NCI-H446 (cell line): ENCODE results near the gene KRT33B.
"Not testable (repeated sequence)": the region's sequence is repeated elsewhere in the genome, so short reads cannot be mapped to it uniquely, and the experiment has no call there.

ENCODE experiments used
- DNase-seq, 2 experiments: peaks; one replicate each; lab custom pipeline; 2025; lab: John Stamatoyannopoulos, UW

The KRT33B gene

DNA sequence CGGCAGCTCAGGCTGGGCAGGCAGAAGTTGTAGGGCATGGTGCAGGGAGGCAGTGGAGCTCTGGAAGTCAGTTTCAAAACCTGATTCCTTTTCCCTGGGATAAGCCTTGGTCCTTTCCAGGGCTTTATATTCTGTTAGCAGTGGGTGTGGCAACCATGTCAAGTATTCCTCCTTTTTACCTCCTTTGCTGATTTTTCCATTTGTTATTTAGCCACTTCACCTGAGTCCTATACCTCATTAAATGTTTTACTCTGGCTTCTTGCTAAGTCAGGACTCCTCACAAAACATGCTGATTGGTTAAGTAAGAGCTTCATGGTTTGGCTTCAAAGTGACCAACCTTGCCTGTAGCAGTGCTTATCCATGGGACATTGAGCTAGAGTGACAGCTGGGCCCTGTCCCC lies at the start of gene KRT33B:
KRT33B (minus strand) TSS at position 101 of the 400 bp plus-strand sequence; CDS start at position 38, 63 bp downstream.
- DNase-seq = no peak

DNA sequence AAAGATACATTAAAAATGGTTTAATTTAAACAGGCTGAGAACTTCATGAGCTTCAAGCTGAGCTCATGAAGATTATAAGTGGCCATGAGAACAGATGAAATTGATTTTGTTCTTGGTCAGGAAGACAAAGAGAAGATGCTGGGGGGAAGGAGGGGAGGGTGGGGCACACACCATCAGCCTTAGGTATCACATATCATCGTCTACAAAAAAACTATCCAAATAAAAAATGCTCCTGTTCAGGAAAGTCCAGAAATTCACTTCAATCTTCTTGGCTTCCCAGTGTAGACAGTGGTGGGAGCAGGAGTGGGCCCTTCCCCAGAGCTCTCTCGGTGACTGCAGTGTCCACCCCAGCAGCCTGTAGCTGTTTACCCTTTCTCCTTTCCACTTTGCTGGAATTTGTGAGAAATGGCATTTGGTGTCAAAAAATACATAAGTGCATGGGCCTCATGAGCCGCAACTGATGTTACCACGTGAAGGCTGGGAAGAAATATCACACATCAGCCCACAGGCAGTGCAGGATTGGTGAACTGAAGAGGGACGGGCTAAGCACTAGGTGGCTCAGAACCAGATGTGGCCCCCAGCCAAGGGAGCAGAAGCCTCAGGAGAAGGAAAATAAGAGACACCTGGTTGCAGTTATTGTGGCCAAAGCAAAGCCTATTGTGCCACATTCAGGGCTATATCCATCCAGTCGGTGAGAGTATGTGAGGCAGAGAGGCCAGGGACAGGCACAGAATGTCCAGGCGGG lies 48.7 kb upstream of the KRT33B start:
- no peak for DNase-seq

DNA sequence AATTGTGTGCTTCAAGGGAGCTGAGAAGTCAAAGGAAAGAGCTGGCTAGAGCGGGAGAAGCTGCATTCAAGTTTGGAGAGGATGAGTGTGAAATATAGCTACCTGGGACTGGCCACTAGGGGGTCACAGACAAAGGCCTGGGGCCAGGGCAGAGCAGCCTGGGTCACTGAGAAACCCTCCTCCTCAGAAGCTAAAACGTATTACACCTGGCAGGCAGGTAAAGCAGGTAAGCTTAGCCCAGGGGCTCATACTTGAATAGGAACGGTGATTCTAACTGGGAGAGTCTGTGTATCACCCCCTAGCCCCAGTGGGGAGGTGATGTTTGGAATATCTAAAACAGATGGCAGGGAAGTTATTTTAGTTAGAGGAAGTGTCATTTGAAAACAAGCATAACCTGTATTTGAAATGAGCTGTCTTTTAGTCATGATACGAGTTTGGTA lies 48.0 kb upstream of the KRT33B start:
- no peak for DNase-seq

DNA sequence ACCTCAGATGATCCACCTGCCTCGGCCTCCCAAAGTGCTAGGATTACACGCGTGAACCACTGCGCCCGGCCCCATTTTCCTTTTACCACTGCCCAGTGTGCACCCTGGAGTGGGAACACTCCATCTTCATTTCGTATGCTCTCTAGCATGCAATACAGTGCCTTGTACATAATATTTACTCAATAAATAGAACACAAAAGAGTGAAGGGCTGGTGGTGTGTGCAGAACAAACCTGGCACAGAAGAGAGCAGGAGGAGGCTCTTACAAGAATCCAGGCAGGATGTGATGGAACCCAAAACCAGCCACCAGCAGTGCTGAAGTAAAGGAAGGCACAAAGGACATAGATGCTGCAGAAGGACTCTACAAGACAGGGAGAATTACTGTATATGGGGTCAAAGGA lies 47.5 kb upstream of the KRT33B start:
- DNase-seq = no peak

DNA sequence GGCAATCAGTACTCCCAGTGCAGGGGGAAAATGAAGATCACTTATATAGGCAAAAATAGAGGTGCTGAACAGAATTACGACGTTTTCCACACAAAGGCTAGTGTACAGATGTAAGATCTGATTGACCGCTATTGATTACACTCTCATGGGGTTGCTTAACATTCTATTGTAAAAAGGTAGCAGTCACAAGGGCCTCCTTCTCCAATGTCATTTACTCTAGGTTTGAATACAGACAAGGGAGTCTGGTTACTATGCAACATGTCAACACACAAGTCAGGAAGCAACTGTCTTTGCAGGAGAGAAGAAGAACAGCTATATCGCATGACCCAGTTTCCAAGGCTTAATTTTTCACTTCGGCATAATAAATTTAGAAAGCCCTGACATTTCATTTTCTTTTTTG lies 46.9 kb upstream of the KRT33B start:
- no peak for DNase-seq

DNA sequence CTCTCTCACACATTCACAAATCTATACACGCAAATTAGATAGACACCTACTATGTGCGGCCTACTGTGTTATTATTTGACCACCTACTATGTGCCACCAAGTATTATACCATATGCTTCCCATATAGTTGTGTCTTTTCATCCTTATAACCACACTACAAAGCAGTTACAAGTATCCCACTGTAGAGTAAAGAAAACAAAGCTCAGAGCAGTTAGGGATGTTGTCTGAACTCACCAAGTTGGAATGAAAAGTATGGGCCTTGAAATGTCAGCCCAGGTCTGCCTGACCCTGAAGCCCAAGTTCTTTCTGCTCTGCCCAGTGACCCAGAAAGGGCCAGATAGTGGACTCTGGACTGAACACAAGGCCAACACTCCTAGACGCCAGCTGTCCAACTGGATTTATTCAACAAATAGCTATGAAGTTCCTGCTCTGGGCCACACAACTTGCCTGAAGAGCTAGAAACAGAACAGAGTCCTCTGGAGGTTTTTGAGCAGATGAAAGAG lies 46.3 kb upstream of the KRT33B start:
- DNase-seq = no peak

DNA sequence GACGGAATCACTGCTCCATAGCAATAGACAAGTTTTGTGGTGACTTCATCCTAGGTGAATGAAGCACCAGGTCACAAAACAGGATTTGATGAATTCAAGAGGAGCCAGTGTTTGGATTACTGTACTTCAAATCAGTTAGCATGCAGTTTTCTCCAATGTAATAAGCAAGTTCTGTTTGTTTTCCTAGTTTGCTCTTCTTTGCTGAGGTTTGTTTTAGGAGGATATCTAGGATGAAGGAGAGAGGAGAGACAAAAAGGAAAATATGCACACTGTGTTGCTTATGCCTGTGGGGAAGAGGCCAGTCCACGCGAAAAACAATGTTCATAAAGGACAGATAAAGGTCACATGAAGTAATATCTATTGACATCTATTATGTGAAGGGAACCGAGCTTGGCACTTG lies 45.8 kb upstream of the KRT33B start:
- DNase-seq = no peak

DNA sequence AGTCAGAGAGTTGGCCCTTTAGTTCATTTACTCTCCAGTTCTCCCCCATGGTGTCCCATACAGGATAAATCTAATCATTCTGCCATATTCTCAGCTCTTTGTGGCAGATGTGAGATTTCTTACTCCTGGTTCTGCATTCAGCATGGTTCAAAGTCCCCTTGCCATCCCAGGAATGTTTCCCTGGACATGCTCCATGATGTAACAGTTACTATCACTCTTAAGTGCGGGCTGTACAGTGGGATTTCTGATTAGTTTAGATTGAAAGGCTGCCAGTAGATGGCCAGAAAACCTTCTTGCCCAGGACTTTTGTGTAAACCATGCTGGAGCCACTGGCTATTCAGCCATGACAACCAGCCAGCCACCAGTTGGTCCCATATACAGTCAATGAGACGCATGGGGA lies 44.4 kb upstream of the KRT33B start:
- no peak for DNase-seq

DNA sequence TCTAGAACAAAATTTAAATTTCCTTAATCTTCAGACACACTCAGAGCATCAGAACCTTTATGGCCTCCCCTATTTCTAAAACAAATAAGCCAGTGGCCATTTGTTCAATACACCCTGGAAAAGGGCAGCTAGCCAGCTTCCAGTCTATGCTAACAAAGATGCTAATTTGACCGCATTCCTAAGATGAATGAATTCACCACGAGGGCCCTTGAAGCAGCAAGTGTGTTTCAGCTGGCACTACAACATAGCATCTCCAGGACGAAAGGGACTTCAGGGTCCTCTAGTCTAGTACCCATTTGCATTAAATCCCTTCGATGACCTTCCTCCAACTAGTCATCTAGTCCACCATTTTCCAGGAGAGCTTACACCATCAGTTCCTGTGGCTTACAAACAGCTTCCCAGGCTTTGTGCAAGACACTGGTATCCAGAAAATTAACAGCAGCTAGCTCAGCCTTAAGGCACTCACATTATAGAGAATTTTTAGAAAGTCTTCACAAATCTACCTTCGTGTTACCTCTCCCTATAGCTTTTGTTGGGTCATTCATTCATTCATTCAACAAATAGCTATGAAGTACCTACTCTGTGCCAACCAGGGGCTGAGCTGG lies 43.8 kb upstream of the KRT33B start:
- no peak for DNase-seq

DNA sequence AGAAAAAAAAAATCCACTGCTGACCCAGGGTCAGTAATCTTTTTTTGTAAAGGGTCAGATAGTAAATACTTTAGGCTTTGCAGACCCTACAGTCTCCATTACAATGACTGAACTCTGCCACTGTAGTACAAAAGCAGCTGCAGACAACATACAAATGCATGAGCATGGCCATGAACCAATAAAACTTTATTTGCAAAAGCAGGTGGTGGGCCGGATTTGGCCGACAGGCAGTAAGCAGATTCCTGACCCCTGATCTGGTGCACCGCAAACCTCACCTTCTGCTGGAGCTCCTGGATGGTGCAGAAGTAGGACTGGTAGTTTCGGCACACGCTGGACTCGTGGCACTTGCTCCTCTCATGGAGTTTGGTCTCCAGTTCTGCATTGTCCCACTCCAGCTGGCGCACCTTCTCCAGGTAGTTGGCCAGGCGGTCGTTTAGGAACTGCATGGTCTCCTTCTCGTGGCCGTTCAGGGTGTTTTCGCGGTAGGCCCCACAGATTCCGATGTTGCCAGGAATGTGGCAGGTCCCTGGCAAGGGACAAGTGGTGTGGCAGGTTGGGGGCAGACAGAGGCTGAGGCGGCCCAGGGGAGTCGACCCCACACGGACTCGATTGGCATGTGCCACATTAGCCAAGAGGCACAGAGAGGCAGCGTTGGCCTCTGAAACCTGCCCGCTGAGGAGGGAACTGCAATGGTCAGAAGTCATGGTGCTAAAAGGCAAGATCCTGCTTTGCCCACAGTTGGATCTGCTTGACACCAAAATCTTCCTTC lies 41.6 kb upstream of the KRT33B start:
- DNase-seq = no peak

DNA sequence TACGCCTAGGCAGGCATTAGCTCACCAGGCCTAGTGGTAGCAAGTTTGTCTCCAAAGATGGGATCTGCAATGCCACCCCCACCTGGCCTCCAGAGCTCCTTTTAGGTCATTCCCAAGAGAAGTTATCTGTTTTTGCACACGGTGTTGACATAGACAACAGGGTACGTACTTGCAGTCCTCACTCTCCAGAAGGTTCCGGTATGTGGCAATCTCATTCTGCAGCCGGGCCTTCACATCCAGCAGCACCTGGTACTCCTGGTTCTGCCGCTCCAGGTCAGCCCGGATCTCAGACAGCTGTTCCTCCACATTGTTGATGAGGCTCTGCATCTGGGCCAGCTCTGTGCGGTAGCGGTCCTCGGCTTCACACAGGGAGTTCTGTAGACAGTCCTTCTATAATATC lies 37.6 kb upstream of the KRT33B start:
- DNase-seq = no peak

DNA sequence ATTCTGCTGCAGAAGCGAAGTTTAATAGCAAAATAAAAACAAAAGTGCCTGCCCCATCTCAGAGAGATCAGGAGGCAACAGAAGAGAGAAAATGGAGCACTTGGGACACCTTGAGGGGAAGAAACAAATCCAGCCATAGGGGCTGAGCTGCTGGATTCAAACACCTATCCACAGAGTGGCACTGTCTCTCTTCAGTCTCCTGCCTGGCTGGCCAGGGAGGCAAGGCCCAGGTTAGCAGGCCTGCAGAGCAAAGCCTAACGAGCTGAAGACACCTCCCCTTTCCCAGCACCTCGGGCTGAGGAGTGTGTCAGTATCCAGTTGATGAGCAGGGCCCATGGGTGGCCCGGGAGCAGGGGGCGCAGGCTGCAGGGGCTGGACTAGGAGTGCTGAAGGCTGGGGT lies 36.6 kb upstream of the KRT33B start:
- no peak for DNase-seq

DNA sequence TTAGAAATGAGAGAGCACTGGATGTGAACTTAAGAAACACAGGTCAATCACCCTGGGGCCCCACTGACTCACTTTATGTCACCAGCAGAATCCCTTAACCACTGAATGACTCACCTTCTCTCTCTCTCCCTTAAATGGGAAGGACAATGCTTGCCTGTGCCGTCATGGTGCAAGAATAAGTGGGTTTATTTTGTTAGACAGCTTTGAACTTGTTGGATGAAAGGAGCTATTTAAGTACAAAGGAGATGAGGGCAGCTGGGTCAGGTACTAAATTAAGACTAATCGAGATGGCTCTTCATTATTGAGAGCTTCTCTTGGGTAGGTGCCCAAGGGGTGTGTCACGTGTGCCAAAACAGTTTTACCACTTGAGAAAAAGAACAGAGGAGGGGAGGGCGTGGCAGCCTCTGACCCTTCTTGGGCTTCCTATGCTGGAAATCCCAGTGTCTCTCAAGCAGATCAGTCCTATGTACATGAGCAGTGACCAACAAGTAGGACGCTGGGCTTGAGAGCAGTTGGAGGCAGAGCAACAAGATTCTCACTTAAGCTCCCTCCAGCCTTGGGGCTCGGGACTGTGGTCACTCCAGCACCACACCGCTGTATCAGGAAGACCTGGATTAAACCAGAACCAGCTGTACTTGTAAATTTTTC lies 34.5 kb upstream of the KRT33B start:
- no peak for DNase-seq

DNA sequence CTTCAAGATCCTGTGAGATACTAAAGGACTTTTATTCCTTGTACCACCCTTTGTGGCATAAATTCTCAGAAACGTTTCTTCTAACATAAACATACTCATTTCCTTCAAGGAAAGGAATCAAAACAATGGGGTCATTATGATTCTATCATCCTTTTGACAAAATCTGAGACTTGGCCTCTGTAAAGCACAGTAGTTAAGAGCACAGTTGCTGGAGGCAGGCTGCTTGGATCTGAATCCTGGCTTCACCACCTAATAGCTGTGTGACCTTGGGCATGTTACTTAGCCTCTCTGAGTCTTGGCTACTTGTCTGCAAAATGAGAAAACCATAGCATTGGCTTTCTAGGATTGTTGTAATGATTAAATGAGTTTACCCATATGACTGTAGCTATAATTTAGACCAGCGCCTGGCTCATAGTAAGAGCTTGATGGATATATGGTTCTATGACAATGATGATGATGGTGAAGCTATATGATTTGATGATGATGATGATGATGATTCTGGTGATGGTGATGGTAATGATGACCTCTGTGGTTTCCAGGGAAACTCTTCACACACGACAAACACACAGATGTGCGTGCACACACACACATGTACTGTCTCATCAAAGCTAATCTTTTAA lies 33.9 kb upstream of the KRT33B start:
- DNase-seq = no peak

DNA sequence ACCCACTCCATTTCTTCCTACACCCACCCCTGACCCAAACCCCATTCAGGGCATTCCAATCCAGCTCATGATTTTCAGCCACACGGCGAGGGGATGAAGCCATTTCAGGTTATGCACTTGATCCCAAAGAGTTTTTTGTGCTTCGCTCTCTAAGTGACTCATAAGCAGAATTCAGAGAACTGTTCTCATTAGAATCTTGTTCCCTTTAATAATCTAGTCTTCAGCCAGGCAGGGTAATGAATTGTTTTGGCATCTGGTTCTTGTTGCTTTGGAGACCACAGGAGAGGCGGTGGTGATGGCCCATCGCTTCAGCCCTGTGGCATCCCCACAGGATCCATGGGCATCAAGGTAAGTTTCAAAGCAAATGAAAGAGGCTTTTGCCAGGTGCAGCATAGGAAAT lies 32.5 kb upstream of the KRT33B start:
- DNase-seq = no peak

DNA sequence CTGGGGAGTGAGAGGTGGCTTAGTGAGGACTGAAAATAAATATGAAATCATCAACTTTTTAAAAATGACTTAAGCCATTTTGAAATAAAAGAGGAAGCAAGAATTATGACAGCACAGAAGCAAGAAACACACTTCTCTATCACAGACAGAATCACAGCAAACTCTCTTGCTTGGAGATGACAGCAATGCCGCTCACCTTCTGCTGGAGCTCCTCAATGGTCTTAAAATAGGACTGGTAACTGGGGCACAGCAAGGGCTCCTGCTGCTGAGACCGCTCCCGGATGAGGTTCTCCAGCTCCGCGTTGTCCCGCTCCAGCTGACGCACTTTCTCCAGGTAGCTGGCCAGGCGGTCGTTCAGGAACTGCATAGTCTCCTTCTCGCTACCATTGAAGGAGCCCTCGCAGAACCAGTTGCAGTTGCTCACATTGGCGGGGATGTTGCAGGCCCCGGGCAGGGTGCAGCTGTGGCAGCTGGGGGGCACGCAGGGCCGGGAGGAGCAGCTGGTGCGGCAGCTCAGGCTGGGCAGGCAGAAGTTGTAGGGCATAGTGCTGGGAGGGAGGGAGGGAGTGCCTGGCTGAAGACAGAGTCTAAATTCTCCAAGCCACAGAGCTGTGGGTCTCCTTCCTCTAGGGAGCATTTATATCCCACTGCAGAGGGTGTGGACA lies 27.5 kb upstream of the KRT33B start, which contains the start of gene KRT31:
KRT31 (minus strand) TSS at position 613 of the 665 bp plus-strand sequence; CDS start at position 544, 69 bp downstream.
- no peak for DNase-seq

DNA sequence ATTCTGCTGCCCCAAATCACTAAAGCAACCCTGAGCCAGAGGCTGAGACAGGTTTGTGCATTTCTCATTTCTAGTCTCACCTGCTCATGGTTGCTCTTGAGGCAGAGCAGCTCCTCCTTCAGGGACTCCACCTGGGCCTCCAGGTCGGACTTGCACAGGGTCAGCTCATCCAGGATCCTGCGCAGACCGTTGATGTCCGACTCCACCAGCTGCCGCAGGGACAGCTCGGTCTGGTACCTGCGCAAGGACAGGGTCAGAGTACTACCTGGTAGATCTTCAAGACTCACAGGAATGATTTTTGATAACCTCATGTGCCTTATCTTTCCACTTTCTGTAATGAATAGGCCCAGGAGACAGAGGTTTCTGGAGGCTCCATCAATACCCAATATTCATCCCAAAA lies 26.7 kb upstream of the KRT33B start:
- no peak for DNase-seq

DNA sequence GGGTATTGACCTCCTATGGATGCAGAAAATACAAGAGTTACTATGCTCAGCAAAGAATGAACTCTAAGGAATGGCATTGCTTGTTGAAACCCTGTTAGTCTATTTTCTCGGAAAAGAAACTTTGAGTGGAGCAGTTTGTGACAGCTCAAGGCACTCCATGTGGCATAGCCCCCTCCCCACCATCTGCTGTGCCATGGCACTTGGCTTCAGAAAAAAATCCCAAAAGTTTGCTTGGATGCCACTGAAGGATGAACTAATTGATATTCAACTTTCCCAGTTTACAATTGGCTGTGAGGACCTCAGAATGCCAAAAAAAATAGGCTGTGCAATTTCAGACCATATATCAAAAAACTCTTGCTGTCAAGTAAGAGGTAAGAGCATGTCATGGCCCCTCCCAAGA lies 26.0 kb upstream of the KRT33B start:
- no peak for DNase-seq

DNA sequence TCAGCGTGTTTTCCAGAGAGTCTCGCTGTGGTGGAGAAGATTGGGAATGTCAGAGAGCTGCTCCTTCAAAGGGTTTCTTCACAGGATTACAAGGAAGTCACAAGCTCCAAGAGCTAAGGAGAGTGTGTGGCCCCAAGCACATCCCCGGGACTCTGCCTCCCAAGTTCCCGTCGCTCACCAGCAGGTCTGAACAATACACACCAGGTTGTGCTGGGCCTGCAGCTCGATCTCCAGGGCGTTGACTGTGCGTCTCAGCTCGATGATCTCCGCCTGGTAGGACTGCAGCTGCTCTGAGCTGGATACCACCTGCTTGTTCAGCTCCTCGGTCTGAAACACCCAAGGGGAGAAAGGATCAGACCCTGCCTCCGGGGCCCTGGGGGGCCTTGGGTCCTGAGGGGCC lies 25.4 kb upstream of the KRT33B start:
- DNase-seq = not testable (repeated sequence)

DNA sequence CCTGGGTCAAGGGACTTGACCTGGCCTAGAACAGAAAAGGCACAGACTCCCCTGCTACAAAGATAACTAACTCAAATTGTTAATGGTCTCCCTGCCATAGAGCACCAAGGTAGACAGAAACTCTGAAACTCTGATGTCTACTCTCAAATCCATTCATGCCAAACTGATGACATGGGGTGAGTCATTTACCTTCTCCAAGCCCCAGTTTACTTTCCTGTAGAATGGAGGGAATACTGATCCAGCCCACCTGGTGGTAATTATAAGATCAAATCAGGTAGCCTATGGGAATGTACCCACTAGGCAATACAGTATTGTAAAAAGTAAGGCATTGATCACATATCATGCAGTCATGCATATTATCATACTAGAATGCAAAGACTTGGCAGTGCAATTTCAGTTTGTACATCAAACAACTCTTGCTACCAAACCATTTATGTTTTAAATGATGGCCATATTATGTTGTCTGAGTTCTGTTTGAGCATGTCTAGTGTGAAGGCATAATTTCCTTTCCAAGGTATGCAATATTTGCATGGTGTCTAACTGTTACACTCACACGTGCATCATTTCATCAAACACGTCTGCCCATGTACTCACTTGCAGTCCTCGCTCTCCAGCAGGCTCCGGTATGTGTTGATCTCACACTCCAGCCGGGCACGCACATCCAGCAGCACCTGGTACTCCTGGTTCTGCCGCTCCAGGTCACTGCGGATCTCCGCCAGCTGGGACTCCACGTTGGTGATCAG lies 24.8 kb upstream of the KRT33B start:
- no peak for DNase-seq

DNA sequence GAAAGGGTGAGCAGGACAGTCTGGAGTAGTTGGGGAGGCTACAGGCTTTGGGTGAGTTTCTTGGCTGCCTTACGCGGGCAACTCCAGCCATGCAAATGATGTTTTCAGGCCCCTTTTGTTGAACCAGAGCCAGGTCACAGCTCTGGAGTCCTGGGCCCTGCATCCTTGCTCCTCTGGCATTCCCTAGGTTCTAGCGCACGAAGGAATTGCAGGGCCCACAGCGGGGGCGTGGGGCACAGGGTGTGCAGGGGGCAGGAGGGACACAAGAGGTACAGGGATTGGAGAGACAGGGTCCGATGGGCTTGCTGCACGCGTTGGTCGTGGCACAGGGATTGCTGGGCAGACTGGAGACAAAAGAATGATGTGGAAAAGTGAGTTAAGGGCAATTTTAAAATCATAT lies 24.2 kb upstream of the KRT33B start:
- DNase-seq = no peak
